Stimulated activated naive CD4-positive, alpha-beta T cell treated with Interleukin-2 at 50 U/mL for 16 hours (primary cell): Measurements from ENCODE around the gene SLC39A11.
"Not testable (repeated sequence)": the region's sequence is repeated elsewhere in the genome, so short reads cannot be mapped to it uniquely, and the experiment has no call there.

Experiments
- DNase-seq: peaks from one replicate; lab custom pipeline; 2025; lab: John Stamatoyannopoulos, UW

The SLC39A11 gene

DNA sequence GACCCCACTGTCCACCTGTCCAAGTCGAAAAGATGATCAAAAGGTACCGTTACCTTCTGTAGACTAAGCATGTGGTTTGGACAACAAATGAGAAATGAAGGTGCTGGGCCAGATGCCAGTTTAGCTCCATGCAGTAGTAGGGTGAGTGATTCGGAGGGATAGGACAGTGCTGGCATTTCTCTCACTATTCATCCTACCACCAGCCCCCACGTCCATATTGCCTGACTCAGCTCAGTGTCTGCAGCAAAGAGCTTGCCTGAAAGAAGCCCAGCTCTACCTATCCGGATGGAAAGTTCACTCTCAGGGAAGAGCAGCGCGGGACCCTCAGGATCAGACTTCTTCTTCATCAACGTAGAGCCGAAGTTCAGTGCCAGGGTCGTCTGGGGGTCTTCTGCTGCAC, 145.0 kb downstream of the SLC39A11 start:
- no peak for DNase-seq

DNA sequence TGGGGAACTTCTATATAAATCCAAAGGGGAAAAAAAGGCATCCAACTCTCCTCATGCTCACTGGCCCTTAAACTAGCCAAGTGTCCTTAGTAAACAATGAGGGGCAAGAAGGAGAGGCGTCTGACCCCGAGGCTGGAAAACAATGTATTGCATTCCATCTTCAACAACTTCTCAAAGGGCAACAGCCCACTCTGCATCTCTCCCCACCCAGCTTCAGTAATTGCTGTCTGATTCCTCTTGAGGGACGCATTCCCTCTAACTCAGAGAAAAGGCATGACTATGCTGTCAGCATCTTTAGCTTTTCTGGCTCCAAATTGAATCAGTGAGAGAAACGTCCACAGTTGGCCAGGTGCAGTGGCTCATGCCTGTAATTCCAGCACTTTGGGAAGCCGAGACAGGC, 145.8 kb downstream of the SLC39A11 start:
- no peak for DNase-seq

GRCh38 chr17:72946156-72946555, 146.3 kb downstream of the SLC39A11 start:
- no peak for DNase-seq

DNA sequence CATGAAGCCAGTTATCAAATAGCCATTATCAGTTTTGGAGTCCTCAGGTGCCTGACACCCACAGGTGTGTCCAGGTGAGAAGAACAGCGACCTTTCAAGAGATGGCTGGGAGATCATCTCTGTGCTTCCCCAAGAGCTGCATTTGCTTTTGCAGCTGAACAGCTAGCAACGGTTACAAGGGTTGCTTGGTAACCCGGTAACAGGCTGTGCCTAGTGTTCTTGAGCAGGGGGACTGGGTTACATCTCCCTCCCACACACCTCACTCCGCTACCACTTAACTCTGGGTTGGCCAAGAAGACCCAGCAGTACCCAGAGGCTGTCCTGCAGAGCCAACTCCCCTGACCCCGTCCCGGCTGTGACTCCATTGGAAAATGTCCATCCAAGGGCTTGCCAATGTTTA, 147.0 kb downstream of the SLC39A11 start:
- no peak for DNase-seq

DNA sequence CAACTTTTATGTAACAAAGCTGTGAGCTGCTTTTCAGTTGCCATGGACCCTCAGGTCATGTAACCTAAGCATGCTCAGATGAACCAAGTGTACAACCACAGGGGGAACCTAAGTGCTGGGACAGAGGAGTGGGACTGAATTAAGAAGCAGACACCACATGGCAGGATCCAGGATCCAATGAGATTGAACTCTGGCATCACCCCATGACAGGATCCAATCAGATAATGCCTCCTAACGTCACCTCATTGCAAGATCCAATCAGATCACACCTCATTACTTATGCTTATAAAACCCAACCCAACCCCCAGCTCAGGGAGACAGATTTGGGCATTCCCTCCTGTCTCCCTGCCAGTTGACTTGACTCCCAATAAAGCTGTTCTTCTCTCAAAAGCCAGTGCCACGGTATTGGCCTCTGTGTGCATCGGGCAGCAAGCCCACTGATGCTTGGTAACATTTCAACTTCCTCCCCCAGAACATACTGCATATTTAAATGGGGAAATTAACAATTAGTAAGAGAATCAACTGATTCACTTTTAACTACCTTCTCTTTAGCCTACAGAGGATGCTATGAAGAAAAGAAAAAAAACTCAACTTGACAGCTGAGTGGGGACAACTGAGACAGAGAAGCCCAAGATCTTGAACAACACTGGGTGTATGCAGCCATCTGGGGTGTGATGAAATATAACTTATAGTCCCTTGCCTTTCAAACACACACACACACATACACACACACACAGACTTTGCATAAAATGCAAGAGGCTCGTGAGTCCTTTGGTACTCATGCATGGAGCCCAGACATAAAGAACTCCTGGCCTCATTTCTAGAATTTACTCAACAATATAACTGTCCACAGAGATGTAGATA, 148.4 kb downstream of the SLC39A11 start:
- no peak for DNase-seq

DNA sequence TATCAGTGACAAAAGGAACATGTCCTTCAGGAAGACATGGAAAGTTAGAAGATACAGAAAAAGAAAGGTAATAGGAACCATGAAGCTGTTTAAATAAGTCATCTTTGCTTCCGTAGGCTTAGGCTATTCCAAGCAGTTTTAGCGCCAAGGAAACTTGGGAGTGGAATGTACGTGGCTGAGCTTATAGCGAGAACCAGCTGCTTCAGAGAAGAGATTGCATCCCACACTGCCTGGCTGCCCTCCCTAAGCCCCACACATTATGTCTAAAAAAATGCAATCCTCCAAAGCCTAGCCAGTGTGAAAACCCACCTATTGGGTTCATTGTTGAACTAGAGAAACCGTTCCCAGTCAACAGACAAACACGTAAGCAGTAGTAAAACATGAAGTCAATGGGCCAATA, 149.9 kb downstream of the SLC39A11 start:
- no peak for DNase-seq

- no peak for DNase-seq
Measured at GRCh38 chr17:72940496-72940895, 152.0 kb downstream of the SLC39A11 start.

DNA sequence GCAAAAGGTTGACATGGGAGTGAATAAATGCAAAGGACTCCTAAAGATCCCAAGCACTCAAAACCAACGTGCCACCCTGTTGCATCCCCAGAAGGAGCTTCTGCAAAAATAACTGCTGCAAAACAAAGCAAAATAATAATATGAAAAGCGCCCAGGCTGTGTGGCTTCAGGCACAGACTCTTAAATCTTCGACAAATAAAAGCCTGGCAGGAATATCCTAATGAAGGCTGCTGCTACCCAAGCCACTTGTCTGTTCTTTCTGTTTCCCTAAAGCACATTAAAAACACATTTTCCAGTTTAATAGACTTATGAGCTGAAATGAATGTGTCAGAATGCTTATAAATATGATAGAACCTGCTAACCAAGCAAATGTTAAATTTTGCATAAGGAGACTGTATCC, 154.0 kb downstream of the SLC39A11 start:
- no peak for DNase-seq

DNA sequence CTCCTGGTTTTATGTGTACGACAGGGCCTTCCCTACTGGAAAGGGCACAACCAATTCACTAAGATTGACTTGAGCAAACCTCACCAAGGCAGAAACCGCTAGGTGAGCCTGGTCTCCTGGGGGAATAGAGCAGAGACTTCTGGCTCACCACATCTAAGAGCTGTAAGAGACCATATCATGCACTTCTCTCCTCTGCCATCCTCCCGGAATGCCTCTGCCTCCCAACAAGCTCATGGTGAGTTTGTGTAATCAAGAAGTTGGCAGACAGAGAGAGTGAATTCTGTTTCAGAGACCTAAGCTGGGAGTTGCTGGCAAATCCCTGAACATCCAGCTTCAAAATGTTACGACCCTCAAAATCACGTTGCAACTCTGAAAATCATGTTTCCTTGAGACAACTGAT, 154.8 kb downstream of the SLC39A11 start:
- DNase-seq, result no peak

GRCh38 chr17:72937254-72937653, 155.2 kb downstream of the SLC39A11 start:
- not testable (repeated sequence) for DNase-seq

- DNase-seq, result no peak
Measured at GRCh38 chr17:72935984-72936383, 156.5 kb downstream of the SLC39A11 start.

DNA sequence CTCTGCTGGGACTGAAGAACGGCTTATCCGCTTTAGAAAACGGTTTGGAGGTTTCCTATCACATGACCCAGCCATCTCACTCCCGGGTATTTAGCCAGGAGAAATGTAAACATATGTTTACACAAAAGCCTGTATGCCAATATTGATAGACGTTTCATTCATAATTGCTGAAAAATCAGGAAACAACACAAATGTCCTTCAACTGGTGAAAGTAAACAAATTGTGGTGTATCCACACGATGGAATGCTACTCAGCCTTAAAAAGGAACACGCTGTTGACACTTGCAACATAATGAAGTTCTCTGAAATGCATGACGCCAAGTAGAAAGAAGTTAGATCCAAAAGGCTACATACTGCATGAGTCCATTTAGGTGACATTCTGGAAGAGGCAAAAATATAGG, 157.6 kb downstream of the SLC39A11 start:
- no peak for DNase-seq

DNA sequence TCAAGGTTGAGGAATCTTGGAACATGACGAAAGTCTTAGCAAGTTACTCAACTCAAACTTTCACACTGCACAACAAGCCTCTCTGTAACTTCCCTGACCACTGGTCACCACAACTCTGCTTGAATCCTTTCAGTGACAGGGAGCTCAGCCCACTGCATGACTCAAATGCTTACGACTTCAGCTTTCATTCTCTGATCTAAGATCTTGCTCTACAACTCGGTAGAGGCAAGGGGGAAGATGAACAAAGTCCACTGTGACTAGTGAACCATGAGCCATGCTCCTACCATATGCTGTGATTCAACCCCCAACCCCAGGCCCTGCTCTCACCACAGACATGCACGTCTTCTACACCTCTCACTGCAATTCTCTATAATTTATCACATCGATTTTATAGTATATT, 160.9 kb downstream of the SLC39A11 start:
- DNase-seq, result no peak

GRCh38 chr17:72931163-72931562, 161.3 kb downstream of the SLC39A11 start:
- no peak for DNase-seq

DNA sequence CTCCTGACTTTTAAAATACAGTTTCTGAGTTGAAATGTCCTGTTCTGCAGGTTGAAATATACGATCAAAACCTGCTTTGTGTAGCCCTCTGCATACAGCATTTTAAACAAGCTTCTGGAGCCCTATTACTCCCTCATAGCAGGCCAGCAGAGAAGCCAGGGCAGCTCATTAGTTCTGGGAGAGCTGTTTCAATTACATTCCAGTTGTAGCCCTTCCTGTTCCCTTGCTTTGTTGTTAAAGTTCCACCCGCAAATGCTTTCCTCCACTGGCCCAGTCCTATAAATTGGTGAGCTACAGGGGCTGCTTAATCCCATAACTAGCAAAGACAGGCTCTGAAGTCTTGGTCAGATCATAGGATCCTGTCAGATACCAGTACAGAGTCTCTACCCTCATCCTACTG, 162.5 kb downstream of the SLC39A11 start:
- no peak for DNase-seq

- DNase-seq, result no peak
Measured at GRCh38 chr17:72928454-72929136, 163.9 kb downstream of the SLC39A11 start.

GRCh38 chr17:72927760-72928159, 164.7 kb downstream of the SLC39A11 start:
- DNase-seq, result no peak

- no peak for DNase-seq
Measured at GRCh38 chr17:72927146-72927545, 165.3 kb downstream of the SLC39A11 start.

DNA sequence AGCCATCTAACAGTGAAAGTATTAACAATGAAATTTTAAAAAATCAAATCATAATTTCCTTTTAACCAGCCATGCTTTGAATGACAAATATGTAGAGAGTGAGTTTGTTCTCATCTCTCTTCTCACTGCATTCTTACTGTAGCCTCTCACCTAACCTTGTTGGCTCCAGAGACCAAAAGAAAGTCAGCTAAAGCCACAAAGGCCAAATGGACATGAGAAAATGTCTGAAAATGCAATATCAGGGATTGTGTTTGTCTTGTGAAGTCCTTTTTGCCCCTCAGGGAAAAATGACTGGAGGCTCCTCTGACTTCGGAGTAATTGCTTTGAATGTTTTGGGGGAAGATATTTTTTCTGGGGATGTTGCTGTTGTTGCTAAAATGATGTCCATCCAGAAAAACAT, 166.3 kb downstream of the SLC39A11 start:
- DNase-seq, result no peak

DNA sequence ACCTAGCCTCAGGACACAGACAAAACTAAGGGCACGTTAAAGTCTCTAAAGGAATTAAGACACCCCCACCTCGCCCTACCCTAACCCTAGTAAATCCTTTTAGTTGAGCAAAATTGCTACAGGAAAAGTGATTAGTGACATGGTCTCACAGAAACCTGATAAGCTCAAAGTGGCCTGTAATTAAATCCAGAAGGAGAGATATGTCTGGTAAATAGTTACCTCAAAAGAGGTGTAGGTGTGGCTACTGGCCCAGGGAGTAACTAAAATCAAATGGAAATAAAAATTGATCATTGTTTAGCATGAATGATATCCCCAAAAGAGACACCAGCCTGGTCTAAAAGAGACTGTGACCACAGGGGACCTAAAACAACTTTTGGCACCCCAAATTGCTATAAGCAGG, 168.3 kb downstream of the SLC39A11 start:
- DNase-seq, result no peak

DNA sequence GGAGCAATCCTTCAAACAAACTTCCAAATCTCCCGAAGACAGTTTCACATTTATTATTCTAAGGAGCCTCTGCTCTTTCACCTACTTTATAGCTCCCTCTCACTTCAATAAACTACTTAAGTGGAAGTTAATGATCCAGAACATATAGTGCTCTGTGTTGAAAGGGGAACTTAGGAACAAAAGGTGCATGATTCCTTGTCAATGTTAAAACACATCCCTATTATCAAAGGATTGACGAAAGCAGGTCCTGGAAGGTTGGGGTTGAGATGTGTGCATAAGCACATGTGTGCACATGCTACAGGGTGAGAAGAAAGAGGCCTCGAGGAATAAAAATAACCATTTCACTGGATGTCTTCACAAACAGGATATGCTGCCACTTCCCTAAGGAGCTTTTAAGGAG, 170.3 kb downstream of the SLC39A11 start:
- DNase-seq, result no peak

DNA sequence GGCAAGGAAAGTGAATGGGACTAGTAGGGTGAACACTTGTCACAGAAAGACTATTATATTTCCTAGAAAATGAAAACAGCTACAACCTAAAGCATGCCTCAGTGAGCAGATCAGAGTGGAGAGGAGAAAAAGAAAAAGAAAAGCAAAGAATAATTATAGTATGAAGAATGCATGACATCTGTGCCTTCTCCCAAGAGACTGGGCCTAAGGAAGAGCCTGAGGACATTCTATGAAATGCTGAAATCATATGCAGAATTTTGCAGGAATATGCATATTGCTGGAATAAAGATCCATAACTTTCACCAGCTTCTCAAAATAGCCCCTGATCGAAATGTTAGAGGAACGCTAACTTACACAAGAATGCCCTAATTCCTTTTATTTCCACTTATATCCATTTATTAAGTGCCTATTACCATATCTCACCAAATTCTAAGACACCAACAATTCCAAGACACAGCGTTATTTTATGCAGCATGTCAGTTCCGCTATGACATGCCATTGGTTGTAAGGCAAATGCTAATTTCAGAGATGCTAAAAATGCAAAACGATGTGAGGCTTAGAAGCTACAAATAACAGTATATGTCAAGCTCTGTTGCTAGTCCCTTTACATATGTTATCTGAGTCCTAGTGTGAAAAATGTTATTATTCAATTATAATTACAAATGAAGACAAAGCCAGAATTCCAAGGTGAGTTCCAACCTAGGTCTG, 171.0 kb downstream of the SLC39A11 start:
- no peak for DNase-seq

DNA sequence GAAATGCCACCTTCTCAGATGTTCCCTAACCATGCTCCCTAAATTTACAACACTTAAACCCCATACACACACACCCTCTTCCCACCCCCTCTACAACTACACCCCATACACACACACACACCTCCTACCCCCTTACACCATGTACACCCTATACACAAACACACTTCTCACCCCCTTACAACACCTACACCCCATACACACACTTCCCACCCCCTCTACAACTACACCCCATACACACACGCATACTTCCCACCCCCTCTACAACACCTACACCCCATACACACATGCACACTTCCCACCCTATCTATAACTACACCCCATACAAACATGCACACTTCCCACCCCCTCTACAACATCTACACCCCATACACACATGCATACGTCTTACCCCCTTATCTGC, 172.0 kb downstream of the SLC39A11 start:
- no peak for DNase-seq
